Mesodermal cell (in vitro differentiated cells): Measurements from ENCODE around the gene FOXO4.
A peak's percentile ranks its signal among the peaks of the same experiment; 100 is the strongest.

Source experiments
- H3K27ac ChIP-seq: 2 replicates; pipeline ENCODE4 v1.7.0; 2013; ENCODE audit warnings: mild to moderate bottlenecking, low read depth, low read length, moderate library complexity; ENCODE audit not compliant: severe bottlenecking
- H3K36me3 ChIP-seq: 2 replicates; pipeline ENCODE4 v1.7.1; 2013; ENCODE audit warnings: mild to moderate bottlenecking, low read length, moderate library complexity; ENCODE audit not compliant: control insufficient read depth, insufficient read depth
- H3K4me1 ChIP-seq: one replicate; pipeline ENCODE4 v1.7.1; 2013; ENCODE audit warnings: mild to moderate bottlenecking, low read length; ENCODE audit not compliant: insufficient read depth, control insufficient read depth, poor library complexity, severe bottlenecking
- H3K4me3 ChIP-seq: 2 replicates; pipeline ENCODE4 v1.7.0; 2013; ENCODE audit warnings: low read length, control low read depth, mild to moderate bottlenecking; ENCODE audit not compliant: insufficient read depth, poor library complexity, severe bottlenecking; ENCODE audit errors: extremely low read depth
- H3K9me3 ChIP-seq: 2 replicates; pipeline ENCODE4 v1.7.1; 2013; ENCODE audit warnings: mild to moderate bottlenecking, low read length, moderate library complexity; ENCODE audit not compliant: control insufficient read depth
- WGBS, 2 experiments: methylation state at CpG; one replicate each; pipeline ENCODE4 v1.1.5; 2013; ENCODE audit warnings: missing lambda C conversion rate in 2 of 2; ENCODE audit not compliant: insufficient coverage in 2 of 2; 5-methylcytosine and 5-hydroxymethylcytosine counted together

The FOXO4 gene

GRCh38 chrX:71143508-71143907 is 47.9 kb downstream of the FOXO4 start:
- Histone ChIP-seq H3K27ac (no peak overlapping the region), H3K4me1 (no peaks in the 10 kb centered on the region), H3K4me3 (no peak overlapping the region), H3K9me3 (no peaks in the 10 kb centered on the region), H3K36me3 (peaks cover 27% of the 10 kb centered on the region)
- WGBS, 2 experiments: 91 to 93% methylated on average over 3 to 5 of the region's 6 CpGs

GRCh38 chrX:71144651-71145050 is 49.0 kb downstream of the FOXO4 start, which contains the start of gene NLGN3:
Gene NLGN3, plus strand, starts transcription at chrX:71144841. Its CDS starts 2,909 bp downstream, at chrX:71147750.
- peak within 1 kb of the TSS; percentile 19 for H3K4me3 ChIP-seq
- no peak within 1 kb of the TSS for H3K27ac ChIP-seq
- no peaks in the 10 kb centered on the region for H3K9me3 ChIP-seq

GRCh38 chrX:71147496-71148277 is 52.0 kb downstream of the FOXO4 start:
- H3K36me3 ChIP-seq: peaks cover under 1% of the 10 kb centered on the region
- no peak overlapping the region for H3K27ac ChIP-seq
- no peaks in the 10 kb centered on the region for H3K9me3 ChIP-seq
- H3K4me1 ChIP-seq: no peaks in the 10 kb centered on the region
- no peak overlapping the region for H3K4me3 ChIP-seq
- WGBS, 2 experiments: 92 to 93% methylated on average over 6 to 20 of the region's 28 CpGs

More at GRCh38 chrX:71144651-71145050, 49.0 kb downstream of the FOXO4 start, which contains the start of gene NLGN3:
- no peaks in the 10 kb centered on the region for H3K4me1 ChIP-seq
- WGBS, 2 experiments: 1 to 8% methylated on average over 17 to 18 of the region's 28 CpGs
- H3K36me3 ChIP-seq: peaks cover 17% of the 10 kb centered on the region

GRCh38 chrX:71148278-71148663 is 52.6 kb downstream of the FOXO4 start:
- H3K27ac ChIP-seq: no peak overlapping the region
- H3K4me3 ChIP-seq: no peak overlapping the region
- WGBS, 2 experiments: 93% methylated on average over 3 of the region's 8 CpGs; no CpG with 5 or more reads in 1 of the 2 experiments
- H3K4me1 ChIP-seq: no peaks in the 10 kb centered on the region
- no peaks in the 10 kb centered on the region for H3K9me3 ChIP-seq
- H3K36me3 ChIP-seq: no peaks in the 10 kb centered on the region

GRCh38 chrX:71151366-71151765 is 55.7 kb downstream of the FOXO4 start:
- 94 to 100% methylated on average over 1 to 7 of the region's 7 CpGs for WGBS, 2 experiments
- H3K36me3 ChIP-seq: no peaks in the 10 kb centered on the region
- H3K4me3 ChIP-seq: no peak overlapping the region
- no peak overlapping the region for H3K27ac ChIP-seq
- H3K9me3 ChIP-seq: no peaks in the 10 kb centered on the region
- no peaks in the 10 kb centered on the region for H3K4me1 ChIP-seq
